GM12892 (cell line): ENCODE measurements around the gene TEX11.
"Not testable (repeated sequence)": the region's sequence is repeated elsewhere in the genome, so short reads cannot be mapped to it uniquely, and the experiment has no call there.

Source experiments
- POLR2A ChIP-seq: IDR thresholded peaks from 2 replicates; pipeline ENCODE4 v1.6.1; 2011; ENCODE audit warnings: low read depth, low read length, control low read depth
- POLR2AphosphoS5 ChIP-seq: IDR thresholded peaks from 2 replicates; pipeline ENCODE4 v1.6.1; 2011; ENCODE audit warnings: low read depth, low read length, control low read depth

DNA sequence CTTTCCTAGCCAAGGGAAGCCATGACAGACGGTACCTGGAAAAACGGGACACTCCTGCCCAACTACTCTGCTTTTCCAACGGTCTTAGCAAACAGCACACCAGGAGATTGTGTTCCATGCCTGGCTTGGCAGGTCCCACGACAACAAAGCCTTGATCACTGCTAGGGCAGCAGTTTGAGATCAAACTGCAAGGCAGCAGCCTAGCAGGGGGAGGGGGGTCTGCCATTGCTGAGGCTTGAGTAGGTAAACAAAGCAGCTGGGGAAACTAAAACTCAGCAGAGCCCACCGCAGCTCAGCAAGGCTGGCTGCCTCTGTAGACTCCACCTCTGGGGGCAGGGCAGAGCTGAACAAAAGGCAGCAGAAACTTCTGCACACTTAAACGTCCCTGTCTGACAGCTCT lies 18.1 kb downstream of the TEX11 start:
- TF ChIP-seq POLR2A, POLR2AphosphoS5: not testable (repeated sequence)
